Endothelial cell of umbilical vein (primary cell): ENCODE data around the gene MAST4. TPM values are rescaled to one million over a fixed set of nuclear protein-coding genes. Genes with fewer than 3 reads are reported as not detected.

Source experiments
- BruUV-seq: library from RNA; stranded (reverse); fragments of 400-500 nt; replicated peaks from 2 replicates; lab custom pipeline; 2021; lab: Mats Ljungman, UMichigan
- CTCF ChIA-PET: fragments of 300-600, 350-600 bp; sonication (Branson Sonifier 250); formaldehyde crosslinking; loops from one replicate; lab custom pipeline; 2021; ENCODE audit warnings: antibody characterized with exemption, inconsistent platforms; lab: Charles Lee
- POLR2A ChIA-PET: fragments of 300-600, 350-600 bp; sonication (Branson Sonifier 250); formaldehyde crosslinking; loops from one replicate; lab custom pipeline; 2021; ENCODE audit warnings: antibody characterized with exemption, inconsistent platforms; lab: Charles Lee
- DNase-seq: peaks from one replicate; pipeline ENCODE4 v3.0.0-alpha.2; 2011; ENCODE audit warnings: low read depth, low spot score
- FAIRE-seq: peaks from 2 replicates; lab custom pipeline; 2011; peaks lifted over from hg19 to GRCh38; lab: Jason Lieb, UNC
- H2AFZ ChIP-seq: 2 replicates; pipeline ENCODE4 v1.6.0; 2012; ENCODE audit warnings: low read depth, low read length, control low read depth, inconsistent platforms
- H3K27ac ChIP-seq: 2 replicates; pipeline ENCODE4 v1.5.1; 2011; ENCODE audit warnings: low read depth, mild to moderate bottlenecking, control low read depth, low read length, moderate library complexity; ENCODE audit not compliant: insufficient read depth
- H3K27me3 ChIP-seq, 2 experiments: 2 replicates each; pipeline versions ENCODE4 v1.6.0 to v1.6.1; 2011; ENCODE audit warnings: low read length in 2 of 2, mixed read lengths in 1 of 2; ENCODE audit not compliant: control insufficient read depth in 2 of 2, insufficient read depth in 2 of 2
- H3K36me3 ChIP-seq, 2 experiments: 2 replicates in 1 of 2; 3 replicates in 1 of 2; pipeline ENCODE4 v1.5.1; 2011; ENCODE audit warnings: low read length in 2 of 2, mild to moderate bottlenecking in 1 of 2, moderate library complexity in 1 of 2; ENCODE audit not compliant: control insufficient read depth in 2 of 2, insufficient read depth in 2 of 2; ENCODE audit errors: extremely low read depth in 1 of 2
- H3K4me1 ChIP-seq: 3 replicates; pipeline ENCODE4 v1.5.1; 2011; ENCODE audit warnings: mild to moderate bottlenecking, low read length; ENCODE audit not compliant: control insufficient read depth, insufficient read depth; ENCODE audit errors: extremely low read depth
- H3K4me2 ChIP-seq: 2 replicates; pipeline ENCODE4 v1.6.1; 2011; ENCODE audit warnings: low read length, control low read depth, mixed read lengths; ENCODE audit not compliant: insufficient read depth
- H3K4me3 ChIP-seq, 3 experiments: fragments of 200-600 bp in 1 of 3; sonication (generic), shearing (Covaris generic) in 1 of 3; replicated peaks in 1 of 3; 2 replicates each; pipeline ENCODE4 v1.5.1; 2011 to 2016; ENCODE audit warnings: control low read depth in 3 of 3, low read length in 3 of 3, mild to moderate bottlenecking in 2 of 3, inconsistent platforms in 1 of 3, low read depth in 1 of 3, moderate library complexity in 1 of 3; ENCODE audit not compliant: insufficient read depth in 1 of 3
- H3K79me2 ChIP-seq: 2 replicates; pipeline ENCODE4 v1.6.0; 2012; ENCODE audit warnings: low read length, inconsistent platforms; ENCODE audit not compliant: control insufficient read depth, insufficient read depth
- H3K9ac ChIP-seq: replicated peaks from 2 replicates; pipeline ENCODE3; 2011; ENCODE audit warnings: low read length, control low read depth; ENCODE audit not compliant: insufficient read depth; ENCODE audit errors: extremely low read depth
- H3K9me1 ChIP-seq: replicated peaks from 3 replicates; pipeline ENCODE4 v1.6.0; 2011; ENCODE audit warnings: mild to moderate bottlenecking, low read length; ENCODE audit not compliant: control insufficient read depth, insufficient read depth; ENCODE audit errors: extremely low read depth
- H3K9me3 ChIP-seq: replicated peaks from 2 replicates; pipeline ENCODE4 v1.5.1; 2012; ENCODE audit warnings: low read length, inconsistent platforms; ENCODE audit not compliant: control insufficient read depth, insufficient read depth
- H4K20me1 ChIP-seq: replicated peaks from 2 replicates; pipeline ENCODE3; 2011; ENCODE audit warnings: mild to moderate bottlenecking, low read length; ENCODE audit not compliant: control insufficient read depth, insufficient read depth; ENCODE audit errors: extremely low read depth
- CTCF ChIP-seq, 2 donors: IDR thresholded peaks; 1 replicate in 1 of 2; 2 replicates in 1 of 2; pipeline ENCODE4 v1.5.1; 2011; ENCODE audit warnings: low read length in 2 of 2, mild to moderate bottlenecking in 2 of 2, moderate library complexity in 2 of 2, control low read depth in 1 of 2, inconsistent platforms in 1 of 2, low read depth in 1 of 2; ENCODE audit not compliant: insufficient read depth in 1 of 2; ENCODE audit errors: extremely low read depth in 1 of 2
- EZH2 ChIP-seq: IDR thresholded peaks from 2 replicates; pipeline ENCODE4 v1.6.1; 2012; ENCODE audit warnings: borderline replicate concordance, low read depth, mild to moderate bottlenecking, moderate library complexity, low read length, inconsistent platforms; ENCODE audit not compliant: severe bottlenecking
- FOS ChIP-seq: IDR thresholded peaks from 2 replicates; pipeline ENCODE4 v1.6.1; 2011; ENCODE audit warnings: mild to moderate bottlenecking, low read length, moderate library complexity, borderline replicate concordance; ENCODE audit not compliant: insufficient read depth
- GATA2 ChIP-seq: IDR thresholded peaks from 2 replicates; pipeline ENCODE4 v1.7.0; 2011; ENCODE audit warnings: low read depth, mild to moderate bottlenecking, moderate library complexity, mixed read lengths, low read length; ENCODE audit not compliant: insufficient read length, insufficient read depth
- JUN ChIP-seq: IDR thresholded peaks from 2 replicates; pipeline ENCODE4 v1.6.1; 2011; ENCODE audit warnings: borderline replicate concordance, low read depth; ENCODE audit not compliant: insufficient read length, insufficient read depth
- MYC ChIP-seq: IDR thresholded peaks from one replicate; pipeline ENCODE4 v1.6.1; 2011; ENCODE audit warnings: mild to moderate bottlenecking, low read depth, low read length
- POLR2A ChIP-seq: IDR thresholded peaks from 2 replicates; pipeline ENCODE4 v1.6.1; 2012; ENCODE audit warnings: low read depth, mild to moderate bottlenecking, control low read depth, low read length
- POLR2AphosphoS5 ChIP-seq: IDR thresholded peaks from 2 replicates; pipeline ENCODE4 v1.6.1; 2012; ENCODE audit warnings: low read depth, mild to moderate bottlenecking, control low read depth, low read length, moderate library complexity; ENCODE audit not compliant: insufficient read depth
- dilution Hi-C: fragments of 300-500 bp; cut with MboI; formaldehyde crosslinking; loops from one replicate; pipeline ENCODE4 v1.15.0; 2019; ENCODE audit warnings: low sequenced_read_pairs; ENCODE audit not compliant: extremely low pct_ligation_motif_present
- intact Hi-C: fragments of 100-400 bp; cut with micrococcal nuclease; formaldehyde crosslinking; loops from one replicate; pipeline ENCODE4 v1.10.0; 2022
- polyA plus RNA-seq, 4 experiments: library from polyadenylated mRNA; depleted of rRNA in 3 of 4; stranded (reverse) in 3 of 4; unstranded in 1 of 4; fragments of >200 nt; gene quantifications; 2 replicates each; pipeline versions ENCODE4 v1.2.1 to v1.2.3, GENCODE V29; 2011 to 2012; ENCODE audit warnings: missing spikeins in 1 of 4
- total RNA-seq: library from RNA; stranded (reverse); gene quantifications from 2 replicates; pipeline ENCODE4 v1.2.3, GENCODE V29; 2021
- TF ChIP-seq, protein P1 (sequence below): IDR thresholded peaks from 2 replicates; pipeline ENCODE4 v1.6.1; 2011; ENCODE audit not compliant: insufficient read depth, insufficient read length

MAST4 gene
- total and polyA plus RNA-seq, 2 donors (not counting 3 experiments of a cell fraction or from before 2014, with no cell fraction given) = 40.2 to 116 TPM

GRCh38 chr5:66796305-66797292 lies 200.4 kb downstream of the MAST4 start:
- Histone ChIP-seq H3K36me3 (no peaks in the 10 kb centered on the region), H3K4me1 (no peaks in the 10 kb centered on the region), H3K9me3 (no peaks in the 10 kb centered on the region), H3K4me3 (no peak overlapping the region), H2AFZ (no peak overlapping the region), H3K9ac (no peak overlapping the region), H3K27me3 (peaks cover 20 to 30% of the 10 kb centered on the region in 2 experiments), H3K9me1 (no peaks in the 10 kb centered on the region), H4K20me1 (no peaks in the 10 kb centered on the region), H3K4me2 (no peak overlapping the region), H3K27ac (no peak overlapping the region), H3K79me2 (no peaks in the 10 kb centered on the region)
- BruUV-seq = no TSS peak
- intact Hi-C loops (loop anchor here (1.0 kb wide), 1 partner anchor 489 kb away; no protein-coding TSS in a partner anchor), dilution Hi-C loops (no loop called here)
- no peak for FAIRE-seq
- CTCF ChIA-PET = interaction anchor here (1.0 to 1.4 kb wide), 5 partner anchors 9 to 490 kb away, joined by 3 to 11 read pairs (median 4); no protein-coding TSS in a partner anchor
- TF ChIP-seq FOS (no peak), CTCF (IDR thresholded peaks at IDR 0.05; ENCODE audit: extremely low read depth in 1 of 2, insufficient read depth in 1 of 2, low read depth in 1 of 2, low read length in 2 of 2) (peak in 1 of 2 donors; percentile 7)
- no peak for DNase-seq
- POLR2A ChIA-PET = no interaction called here

DNA sequence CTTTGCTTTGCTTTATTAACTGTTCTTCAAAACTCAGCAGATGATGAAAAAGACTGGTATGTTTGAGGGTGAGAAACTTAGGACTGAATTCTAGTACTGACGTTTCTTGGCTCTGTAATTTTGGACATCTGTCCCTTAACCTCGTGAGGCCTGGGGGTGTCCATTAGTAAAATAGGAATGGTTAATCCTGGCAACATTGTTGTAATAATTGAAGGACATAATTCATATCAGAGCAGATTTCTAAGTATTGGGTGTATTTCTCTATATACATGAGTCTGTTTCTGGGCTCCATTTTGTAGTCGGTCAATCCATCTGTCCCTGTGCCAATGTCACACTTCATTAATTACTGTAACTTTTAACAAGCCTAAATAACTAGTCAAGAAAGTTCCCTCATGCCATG lies 206.7 kb downstream of the MAST4 start:
- no peaks in the 10 kb centered on the region for H3K4me1 ChIP-seq
- dilution Hi-C loops (no loop called here), intact Hi-C loops (loop anchor here (10.0 kb wide), 1 partner anchor 352 kb away; no protein-coding TSS in a partner anchor)
- H3K36me3 ChIP-seq = no peaks in the 10 kb centered on the region
- no peaks in the 10 kb centered on the region for H3K79me2 ChIP-seq
- peaks cover 23 to 28% of the 10 kb centered on the region in 2 experiments for H3K27me3 ChIP-seq
- FAIRE-seq (no peak), DNase-seq (no peak)
- CTCF ChIA-PET = interaction anchor here (0.9 kb wide), 1 partner anchor 10 kb away, joined by 3 read pairs; no protein-coding TSS in a partner anchor
- POLR2A ChIA-PET = no interaction called here
- H3K9me3 ChIP-seq = no peaks in the 10 kb centered on the region
- no peak overlapping the region for H2AFZ ChIP-seq
- TF ChIP-seq EZH2 (no peak), JUN (no peak), POLR2AphosphoS5 (no peak), GATA2 (no peak), FOS (no peak), MYC (no peak), CTCF (IDR thresholded peaks at IDR 0.05; ENCODE audit: extremely low read depth in 1 of 2, insufficient read depth in 1 of 2, low read depth in 1 of 2, low read length in 2 of 2) (no peak), POLR2A (no peak)
- TF ChIP-seq, protein P1, sequence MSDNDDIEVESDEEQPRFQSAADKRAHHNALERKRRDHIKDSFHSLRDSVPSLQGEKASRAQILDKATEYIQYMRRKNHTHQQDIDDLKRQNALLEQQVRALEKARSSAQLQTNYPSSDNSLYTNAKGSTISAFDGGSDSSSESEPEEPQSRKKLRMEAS = no peak
- H3K9ac ChIP-seq = no peak overlapping the region
- no peak overlapping the region for H3K4me2 ChIP-seq
- H3K4me3 ChIP-seq = no peak overlapping the region
- BruUV-seq = no TSS peak
- no peaks in the 10 kb centered on the region for H3K9me1 ChIP-seq
- no peaks in the 10 kb centered on the region for H4K20me1 ChIP-seq
- H3K27ac ChIP-seq = no peak overlapping the region
